Tibial nerve (tissue), 3 donors: ENCODE measurements around the gene DOC2B.

Source experiments
- POLR2A ChIP-seq, 2 donors: fragments of 450-650 bp; IDR thresholded peaks; one replicate each; pipeline ENCODE4 v1.6.1; 2017; ENCODE audit warnings: antibody characterized with exemption in 2 of 2, mild to moderate bottlenecking in 2 of 2, moderate library complexity in 2 of 2
- TF ChIP-seq, protein P1 (sequence below), 5 experiments: fragments of 200-600 bp in 3 of 5; fragments of 450-650 bp in 2 of 5; sonication (generic) in 3 of 5; IDR thresholded peaks; one replicate each; pipeline ENCODE4 v1.5.1; 2016 to 2019; ENCODE audit warnings: antibody characterized with exemption in 5 of 5, mild to moderate bottlenecking in 3 of 5, moderate library complexity in 2 of 5

DNA sequence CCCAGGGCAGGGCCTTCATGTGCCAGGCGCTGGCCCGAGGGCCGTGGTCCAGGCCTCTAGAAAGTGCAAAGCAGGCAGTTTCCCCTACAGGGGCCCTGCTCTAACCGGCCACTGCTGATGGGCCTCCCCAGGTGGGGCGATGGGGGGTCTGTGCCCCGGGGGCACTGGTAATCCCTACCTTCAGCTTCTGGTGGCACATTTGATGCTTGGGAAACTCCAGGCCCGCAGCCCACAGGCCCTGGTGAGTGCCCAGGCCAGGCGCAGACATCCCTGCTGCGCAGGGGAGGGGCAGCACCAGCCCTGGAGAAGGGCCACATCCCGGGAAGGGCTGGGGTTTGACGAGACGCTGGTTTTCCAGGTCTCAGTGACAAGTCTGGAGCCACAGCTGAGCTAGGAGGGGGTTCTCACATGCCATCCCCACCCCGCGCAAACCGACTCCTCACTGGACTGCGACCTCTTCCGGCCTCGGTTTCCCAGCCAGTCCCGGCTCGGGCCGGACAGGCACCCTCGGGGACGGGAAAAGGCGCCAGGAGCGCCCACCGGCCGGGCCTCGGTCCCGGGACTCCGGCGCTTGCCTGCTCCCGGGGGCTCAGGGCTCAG, 1.6 kb downstream of the DOC2B start:
- TF ChIP-seq, protein P1, sequence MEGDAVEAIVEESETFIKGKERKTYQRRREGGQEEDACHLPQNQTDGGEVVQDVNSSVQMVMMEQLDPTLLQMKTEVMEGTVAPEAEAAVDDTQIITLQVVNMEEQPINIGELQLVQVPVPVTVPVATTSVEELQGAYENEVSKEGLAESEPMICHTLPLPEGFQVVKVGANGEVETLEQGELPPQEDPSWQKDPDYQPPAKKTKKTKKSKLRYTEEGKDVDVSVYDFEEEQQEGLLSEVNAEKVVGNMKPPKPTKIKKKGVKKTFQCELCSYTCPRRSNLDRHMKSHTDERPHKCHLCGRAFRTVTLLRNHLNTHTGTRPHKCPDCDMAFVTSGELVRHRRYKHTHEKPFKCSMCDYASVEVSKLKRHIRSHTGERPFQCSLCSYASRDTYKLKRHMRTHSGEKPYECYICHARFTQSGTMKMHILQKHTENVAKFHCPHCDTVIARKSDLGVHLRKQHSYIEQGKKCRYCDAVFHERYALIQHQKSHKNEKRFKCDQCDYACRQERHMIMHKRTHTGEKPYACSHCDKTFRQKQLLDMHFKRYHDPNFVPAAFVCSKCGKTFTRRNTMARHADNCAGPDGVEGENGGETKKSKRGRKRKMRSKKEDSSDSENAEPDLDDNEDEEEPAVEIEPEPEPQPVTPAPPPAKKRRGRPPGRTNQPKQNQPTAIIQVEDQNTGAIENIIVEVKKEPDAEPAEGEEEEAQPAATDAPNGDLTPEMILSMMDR (IDR thresholded peaks at IDR 0.05), result no peak
- no peak for TF ChIP-seq POLR2A (IDR thresholded peaks at IDR 0.05)
